A549 (cell line): ENCODE measurements around the gene ZNF853. TPM values are rescaled to one million over a fixed set of nuclear protein-coding genes. Genes with fewer than 3 reads are reported as not detected.

Experiments used
- ATAC-seq, 2 experiments: fragments of 200-7000 bp in 1 of 2; fragments of >200 bp in 1 of 2; cut with Nextera tagmentation in 1 of 2; cut with Tn5 transposase in 1 of 2; 3 replicates each; pipeline versions ENCODE4 v1.8.0 to v1.9.1; 2018 to 2020; ENCODE audit warnings: mild to moderate bottlenecking in 1 of 2, moderate library complexity in 1 of 2
- CTCF ChIA-PET: fragments of 300-600 bp; sonication (Branson Sonifier 250); formaldehyde crosslinking; extraction: SDS; loops from one replicate; lab custom pipeline; 2021; ENCODE audit warnings: antibody characterized with exemption, inconsistent platforms; lab: Yijun Ruan, JAX
- POLR2A ChIA-PET: fragments of 350-600 bp; formaldehyde crosslinking; extraction: SDS; loops from one replicate; lab custom pipeline; 2021; ENCODE audit warnings: antibody characterized with exemption, inconsistent platforms; lab: Yijun Ruan, JAX
- DNase-seq, 2 experiments: peaks; one replicate each; pipeline versions ENCODE4 v3.0.0 to v3.0.0-alpha.2; 2011 to 2016; ENCODE audit warnings: low read depth in 1 of 2, low spot score in 1 of 2
- FAIRE-seq: peaks from 2 replicates; lab custom pipeline; 2011; peaks lifted over from hg19 to GRCh38; lab: Jason Lieb, UNC
- H3K27ac ChIP-seq, 2 experiments: fragments of >200 bp; sonication (Bioruptor Twin); formaldehyde crosslinking; 3 replicates each; pipeline ENCODE4 v1.5.1; 2016 to 2017
- H3K4me1 ChIP-seq: fragments of >200 bp; sonication (Bioruptor Twin); formaldehyde crosslinking; 3 replicates; pipeline ENCODE4 v1.6.1; 2016
- H3K4me2 ChIP-seq: fragments of >200 bp; sonication (Bioruptor Twin); formaldehyde crosslinking; 3 replicates; pipeline ENCODE4 v1.6.1; 2016
- H3K4me3 ChIP-seq: fragments of >200 bp; sonication (Bioruptor Twin); formaldehyde crosslinking; 3 replicates; pipeline ENCODE4 v1.5.1; 2016
- H3K9me3 ChIP-seq: fragments of >200 bp; sonication (Bioruptor Twin); formaldehyde crosslinking; 3 replicates; pipeline ENCODE4 v1.6.1; 2016
- CBX2 ChIP-seq: fragments of 200-600 bp; sonication (generic); IDR thresholded peaks from 2 replicates; pipeline ENCODE4 v1.6.1; 2016; ENCODE audit warnings: low read depth, mild to moderate bottlenecking, borderline replicate concordance
- CHD2 ChIP-seq: fragments of 150-350 bp; IDR thresholded peaks from 2 replicates; pipeline ENCODE4 v1.6.1; 2014; ENCODE audit warnings: low read length; ENCODE audit not compliant: partially characterized antibody
- CHD4 ChIP-seq: fragments of 200-600 bp; sonication (generic); IDR thresholded peaks from 2 replicates; pipeline ENCODE4 v1.6.1; 2016; ENCODE audit warnings: antibody characterized with exemption, mild to moderate bottlenecking, borderline replicate concordance
- E2F6 ChIP-seq: IDR thresholded peaks from 2 replicates; pipeline ENCODE4 v1.6.1; 2012; ENCODE audit warnings: low read depth, borderline replicate concordance
- EHF ChIP-seq: fragments of 250-450 bp; sonication (Bioruptor Pico); IDR thresholded peaks from 2 replicates; pipeline ENCODE4 v1.5.0; 2020; ENCODE audit warnings: mild to moderate bottlenecking
- EHMT2 ChIP-seq: fragments of 200-600 bp; sonication (generic); IDR thresholded peaks from 2 replicates; pipeline ENCODE4 v1.6.1; 2016; ENCODE audit warnings: antibody characterized with exemption, low read depth, mild to moderate bottlenecking, moderate library complexity
- EP300 ChIP-seq, 2 experiments: fragments of >200 bp; sonication (Bioruptor Twin); formaldehyde crosslinking; IDR thresholded peaks; 2 replicates in 1 of 2; 3 replicates in 1 of 2; pipeline ENCODE4 v1.6.1; 2016 to 2017
- ESRRA ChIP-seq: fragments of 150-350 bp; IDR thresholded peaks from 2 replicates; pipeline ENCODE4 v1.6.1; 2014; ENCODE audit warnings: mild to moderate bottlenecking, low read length, borderline replicate concordance
- HEYL ChIP-seq: fragments of 250-450 bp; sonication (Bioruptor Pico); IDR thresholded peaks from 2 replicates; pipeline ENCODE4 v1.8.0; 2021; ENCODE audit warnings: mild to moderate bottlenecking, moderate library complexity
- HOXA7 ChIP-seq: fragments of 250-450 bp; sonication (Bioruptor Pico); IDR thresholded peaks from 2 replicates; pipeline ENCODE4 v1.5.0; 2020; ENCODE audit warnings: mild to moderate bottlenecking, moderate library complexity
- HOXB5 ChIP-seq: fragments of 250-450 bp; sonication (Bioruptor Pico); IDR thresholded peaks from 2 replicates; pipeline ENCODE4 v1.5.0; 2020; ENCODE audit warnings: mild to moderate bottlenecking, moderate library complexity
- JUNB ChIP-seq: fragments of >200 bp; sonication (Bioruptor Twin); formaldehyde crosslinking; IDR thresholded peaks from 2 replicates; pipeline ENCODE4 v1.6.1; 2016
- KDM5A ChIP-seq: fragments of 200-600 bp; sonication (generic); IDR thresholded peaks from 2 replicates; pipeline ENCODE4 v1.6.1; 2016; ENCODE audit warnings: antibody characterized with exemption, mild to moderate bottlenecking
- MAFK ChIP-seq: fragments of 450-650 bp; IDR thresholded peaks from 2 replicates; pipeline ENCODE4 v1.6.1; 2014; ENCODE audit not compliant: partially characterized antibody
- MAX ChIP-seq: IDR thresholded peaks from 2 replicates; pipeline ENCODE4 v1.6.1; 2012
- MAZ ChIP-seq: fragments of 150-350 bp; IDR thresholded peaks from 2 replicates; pipeline ENCODE4 v1.6.1; 2014; ENCODE audit warnings: antibody characterized with exemption, low read depth, low read length, borderline replicate concordance
- MYC ChIP-seq: IDR thresholded peaks from 2 replicates; pipeline ENCODE4 v1.6.1; 2012; ENCODE audit warnings: mild to moderate bottlenecking, inconsistent platforms, low read length, improper control_type of control experiment, borderline replicate concordance
- NR3C1 ChIP-seq: fragments of >200 bp; sonication (Bioruptor Twin); formaldehyde crosslinking; IDR thresholded peaks from 3 replicates; pipeline ENCODE4 v1.6.1; 2017
- POLR2AphosphoS2 ChIP-seq: conservative IDR thresholded peaks from 2 replicates; pipeline ENCODE4 v1.6.1; 2012; ENCODE audit warnings: low read length, improper control_type of control experiment, inconsistent platforms
- RARB ChIP-seq: fragments of 250-450 bp; sonication (Bioruptor Pico); IDR thresholded peaks from 2 replicates; pipeline ENCODE4 v1.8.0; 2021; ENCODE audit warnings: mild to moderate bottlenecking, moderate library complexity
- RNF2 ChIP-seq: fragments of 200-600 bp; sonication (generic); IDR thresholded peaks from 2 replicates; pipeline ENCODE4 v1.6.1; 2016; ENCODE audit warnings: low read depth, mild to moderate bottlenecking, antibody characterized with exemption, moderate library complexity, borderline replicate concordance
- SREBF2 ChIP-seq: fragments of 450-650 bp; IDR thresholded peaks from 2 replicates; pipeline ENCODE4 v1.6.1; 2014; ENCODE audit warnings: mild to moderate bottlenecking, moderate library complexity
- TP53 ChIP-seq: fragments of 250-450 bp; sonication (Bioruptor Pico); IDR thresholded peaks from 2 replicates; pipeline ENCODE4 v1.5.0; 2021; ENCODE audit warnings: mild to moderate bottlenecking, moderate library complexity
- ZNF302 ChIP-seq: fragments of 250-450 bp; sonication (Bioruptor Pico); IDR thresholded peaks from 2 replicates; pipeline ENCODE4 v1.9.0; 2021; ENCODE audit warnings: inconsistent platforms, mild to moderate bottlenecking, moderate library complexity
- ZSCAN20 ChIP-seq: fragments of 250-450 bp; sonication (Bioruptor Pico); IDR thresholded peaks from 2 replicates; pipeline ENCODE4 v1.8.0; 2022; ENCODE audit warnings: mild to moderate bottlenecking, moderate library complexity
- WGBS: methylation state at CpG from one replicate; pipeline ENCODE4 v1.1.6; 2017; ENCODE audit errors: missing lambda C conversion rate; 5-methylcytosine and 5-hydroxymethylcytosine counted together
- polyA plus RNA-seq, 4 experiments: library from polyadenylated mRNA; depleted of rRNA in 3 of 4; stranded (reverse); fragments of >200 nt; fragmentation: RNase III in 1 of 4; extraction: RNeasy Plus Mini Kit Qiagen cat#74134 plus additional on column Dnase treatment in 1 of 4; gene quantifications; 2 replicates in 3 of 4; 3 replicates in 1 of 4; pipeline ENCODE4 v1.2.3, GENCODE V29; 2011 to 2017
- TF ChIP-seq, protein P1 (sequence below): fragments of 150-350 bp; IDR thresholded peaks from 2 replicates; pipeline ENCODE4 v1.6.1; 2014; ENCODE audit warnings: low read depth, mild to moderate bottlenecking, low read length
- TF ChIP-seq, protein P2 (sequence below): fragments of >200 bp; sonication (Bioruptor Twin); formaldehyde crosslinking; IDR thresholded peaks from 3 replicates; pipeline ENCODE4 v1.5.1; 2016

Gene ZNF853
- polyA plus RNA-seq, 2 of the 4 experiments (the other 2 are of a cell fraction): 1.8 to 2.2 TPM

DNA sequence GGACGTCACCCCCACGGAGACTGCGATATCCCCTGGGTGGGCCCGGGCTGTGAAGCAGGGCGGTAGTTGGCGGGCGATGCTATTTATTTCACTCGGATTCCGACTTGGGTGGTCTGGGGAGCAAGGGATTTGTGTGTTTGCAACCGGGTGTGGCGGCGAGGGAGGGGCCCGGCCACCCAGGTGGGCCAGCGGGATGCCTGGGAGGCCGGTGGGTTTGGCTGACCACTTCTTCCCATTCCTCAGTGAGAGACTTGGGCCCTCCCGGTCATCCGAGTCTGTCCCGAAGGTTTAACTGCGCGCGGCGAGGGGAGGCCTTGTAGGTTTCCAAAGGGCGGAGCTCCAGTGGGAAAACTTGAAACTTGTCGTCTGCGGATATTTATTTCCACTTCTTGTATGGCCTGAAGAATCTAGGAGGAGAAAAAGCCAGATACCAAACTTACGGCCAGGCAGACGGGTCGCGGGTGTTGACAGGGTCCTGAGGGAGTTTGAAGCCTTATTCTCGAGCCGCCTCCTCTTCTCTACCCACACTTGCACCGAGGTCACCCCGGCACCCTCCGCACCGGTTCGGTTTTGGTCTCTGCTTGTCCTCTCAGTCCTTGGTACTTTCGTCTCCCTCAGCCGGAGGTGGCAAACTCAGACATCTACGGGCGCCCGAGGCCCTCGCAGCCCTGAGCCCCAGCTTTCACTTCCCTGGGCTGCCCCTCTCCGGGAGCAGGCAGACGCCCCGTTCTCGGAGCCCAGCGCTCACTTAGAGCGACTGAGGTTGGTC lies 39.6 kb downstream of the ZNF853 start:
- peaks cover 50% of the 10 kb centered on the region for H3K9me3 ChIP-seq
- ATAC-seq (no peak), FAIRE-seq (no peak), DNase-seq (no peak)
- no peaks in the 10 kb centered on the region for H3K4me1 ChIP-seq
- POLR2A ChIA-PET: no interaction called here
- CTCF ChIA-PET: no interaction called here
- no peak overlapping the region for H3K27ac ChIP-seq
- no peak overlapping the region for H3K4me3 ChIP-seq
- no peak overlapping the region for H3K4me2 ChIP-seq
- TF ChIP-seq CBX2 (no peak), E2F6 (no peak)
- WGBS: 94% methylated on average over 42 of the region's 48 CpGs

GRCh38 chr7:6655636-6656385 lies 40.4 kb downstream of the ZNF853 start:
- POLR2A ChIA-PET: no interaction called here
- FAIRE-seq: no peak
- DNase-seq: no peak
- no peaks in the 10 kb centered on the region for H3K4me1 ChIP-seq
- CTCF ChIA-PET: no interaction called here
- no peak overlapping the region for H3K27ac ChIP-seq
- ATAC-seq: no peak
- peaks cover 55% of the 10 kb centered on the region for H3K9me3 ChIP-seq
- TF ChIP-seq RARB (CRISPR knock-in tag): no peak
- TF ChIP-seq, protein P1, sequence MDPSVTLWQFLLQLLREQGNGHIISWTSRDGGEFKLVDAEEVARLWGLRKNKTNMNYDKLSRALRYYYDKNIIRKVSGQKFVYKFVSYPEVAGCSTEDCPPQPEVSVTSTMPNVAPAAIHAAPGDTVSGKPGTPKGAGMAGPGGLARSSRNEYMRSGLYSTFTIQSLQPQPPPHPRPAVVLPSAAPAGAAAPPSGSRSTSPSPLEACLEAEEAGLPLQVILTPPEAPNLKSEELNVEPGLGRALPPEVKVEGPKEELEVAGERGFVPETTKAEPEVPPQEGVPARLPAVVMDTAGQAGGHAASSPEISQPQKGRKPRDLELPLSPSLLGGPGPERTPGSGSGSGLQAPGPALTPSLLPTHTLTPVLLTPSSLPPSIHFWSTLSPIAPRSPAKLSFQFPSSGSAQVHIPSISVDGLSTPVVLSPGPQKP: no peak
- no peak for TF ChIP-seq ZSCAN20 (CRISPR knock-in tag)
- TF ChIP-seq MYC: no peak
- no peak for TF ChIP-seq MAZ
- TF ChIP-seq HOXB5: no peak
- TF ChIP-seq KDM5A: no peak
- TF ChIP-seq EP300 (IDR thresholded peaks at IDR 0.05): no peak
- no peak for TF ChIP-seq ZNF302 (CRISPR knock-in tag)
- TF ChIP-seq EHMT2: no peak
- no peak overlapping the region for H3K4me2 ChIP-seq
- 90% methylated on average over 14 of the region's 17 CpGs for WGBS
- H3K4me3 ChIP-seq: no peak overlapping the region

DNA sequence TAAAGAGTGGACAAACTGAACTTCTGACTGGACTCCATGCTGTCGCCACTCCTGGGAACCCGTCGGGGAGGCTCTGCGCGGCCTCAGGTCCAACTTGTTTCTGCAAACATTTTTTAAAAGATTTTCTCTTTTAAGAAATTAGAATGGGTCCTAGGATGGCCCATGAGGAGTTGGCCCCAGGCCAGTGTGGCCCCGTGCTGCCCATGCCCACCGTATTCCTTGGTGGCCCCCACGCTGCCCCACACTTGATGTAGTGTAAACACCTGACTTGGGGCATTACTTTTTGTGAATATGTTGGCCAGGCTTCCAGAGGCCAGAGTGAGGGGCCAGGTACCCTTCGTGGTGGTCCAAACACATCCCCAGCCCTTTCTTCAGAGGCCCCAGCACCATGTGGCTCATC lies 41.0 kb downstream of the ZNF853 start:
- TF ChIP-seq, protein P2, sequence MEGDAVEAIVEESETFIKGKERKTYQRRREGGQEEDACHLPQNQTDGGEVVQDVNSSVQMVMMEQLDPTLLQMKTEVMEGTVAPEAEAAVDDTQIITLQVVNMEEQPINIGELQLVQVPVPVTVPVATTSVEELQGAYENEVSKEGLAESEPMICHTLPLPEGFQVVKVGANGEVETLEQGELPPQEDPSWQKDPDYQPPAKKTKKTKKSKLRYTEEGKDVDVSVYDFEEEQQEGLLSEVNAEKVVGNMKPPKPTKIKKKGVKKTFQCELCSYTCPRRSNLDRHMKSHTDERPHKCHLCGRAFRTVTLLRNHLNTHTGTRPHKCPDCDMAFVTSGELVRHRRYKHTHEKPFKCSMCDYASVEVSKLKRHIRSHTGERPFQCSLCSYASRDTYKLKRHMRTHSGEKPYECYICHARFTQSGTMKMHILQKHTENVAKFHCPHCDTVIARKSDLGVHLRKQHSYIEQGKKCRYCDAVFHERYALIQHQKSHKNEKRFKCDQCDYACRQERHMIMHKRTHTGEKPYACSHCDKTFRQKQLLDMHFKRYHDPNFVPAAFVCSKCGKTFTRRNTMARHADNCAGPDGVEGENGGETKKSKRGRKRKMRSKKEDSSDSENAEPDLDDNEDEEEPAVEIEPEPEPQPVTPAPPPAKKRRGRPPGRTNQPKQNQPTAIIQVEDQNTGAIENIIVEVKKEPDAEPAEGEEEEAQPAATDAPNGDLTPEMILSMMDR: no peak
- no peak for TF ChIP-seq RNF2
- TF ChIP-seq HOXA7: no peak
- no peak for TF ChIP-seq SREBF2
- TF ChIP-seq HEYL: no peak
- no peak for TF ChIP-seq JUNB
- no peak for TF ChIP-seq KDM5A
- no peak for TF ChIP-seq CHD4
- no peak for TF ChIP-seq CHD2
- no peak for TF ChIP-seq MAZ
- TF ChIP-seq TP53 (CRISPR knock-in tag): no peak
- no peak for TF ChIP-seq EHF (CRISPR knock-in tag)
- no peak for TF ChIP-seq MAFK
- no peak for TF ChIP-seq POLR2AphosphoS2
- no peak for TF ChIP-seq ESRRA
- no peak for TF ChIP-seq NR3C1
- no peak for TF ChIP-seq MAX
- TF ChIP-seq, all 56 proteins: peak for 0
- no peaks in the 10 kb centered on the region for H3K4me1 ChIP-seq
- ChIA-PET POLR2A (interaction anchor here (0.7 kb wide), 1 partner anchor 37 kb away, joined by 3 read pairs; no protein-coding TSS in a partner anchor), CTCF (no interaction called here)
- H3K4me3 ChIP-seq: no peak overlapping the region
- WGBS: 97% methylated on average over 9 of the region's 9 CpGs
- H3K27ac ChIP-seq: no peak overlapping the region
- peaks cover 57% of the 10 kb centered on the region for H3K9me3 ChIP-seq
- ATAC-seq: no peak
- no peak overlapping the region for H3K4me2 ChIP-seq
- no peak for FAIRE-seq
- DNase-seq: no peak
